ENCODE results near the gene SRPRA. TPM values are rescaled to one million over a fixed set of nuclear protein-coding genes. Genes with fewer than 3 reads are reported as not detected.
A peak's percentile ranks its signal among the peaks of the same experiment; 100 is the strongest.

Gene SRPRA
- total and polyA plus RNA-seq, 12 donors = 32.5 to 88.4 (median 75.1) TPM

DNA sequence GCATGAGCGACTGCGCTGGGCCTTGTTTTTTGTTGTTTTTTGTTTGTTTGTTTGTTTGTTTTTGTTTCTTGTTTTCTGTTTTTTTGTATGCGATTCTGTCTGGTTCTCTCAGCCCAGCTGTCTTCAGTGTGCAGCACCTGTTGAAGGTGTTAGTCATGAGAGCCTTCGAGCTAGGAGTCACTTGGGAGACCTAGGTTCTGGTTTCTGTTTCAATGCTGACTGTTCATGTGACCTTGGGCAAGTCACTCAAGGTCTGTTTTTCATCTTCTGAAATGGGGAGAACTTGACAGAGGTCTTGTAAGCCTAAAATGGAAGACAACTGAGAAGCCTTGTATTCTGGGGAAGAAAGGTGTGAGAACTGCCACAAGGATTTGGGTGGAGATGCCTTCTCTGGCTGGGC lies 37.0 kb upstream of the SRPRA start:
- no peak overlapping the region for H3K27ac ChIP-seq
- DNase-seq (no peak), ATAC-seq (no peak)
- WGBS, 2 donors = 91 to 94% methylated on average over 4 of the region's 4 CpGs
- H3K27me3 ChIP-seq = no peaks in the 10 kb centered on the region
- TF ChIP-seq, protein P1, sequence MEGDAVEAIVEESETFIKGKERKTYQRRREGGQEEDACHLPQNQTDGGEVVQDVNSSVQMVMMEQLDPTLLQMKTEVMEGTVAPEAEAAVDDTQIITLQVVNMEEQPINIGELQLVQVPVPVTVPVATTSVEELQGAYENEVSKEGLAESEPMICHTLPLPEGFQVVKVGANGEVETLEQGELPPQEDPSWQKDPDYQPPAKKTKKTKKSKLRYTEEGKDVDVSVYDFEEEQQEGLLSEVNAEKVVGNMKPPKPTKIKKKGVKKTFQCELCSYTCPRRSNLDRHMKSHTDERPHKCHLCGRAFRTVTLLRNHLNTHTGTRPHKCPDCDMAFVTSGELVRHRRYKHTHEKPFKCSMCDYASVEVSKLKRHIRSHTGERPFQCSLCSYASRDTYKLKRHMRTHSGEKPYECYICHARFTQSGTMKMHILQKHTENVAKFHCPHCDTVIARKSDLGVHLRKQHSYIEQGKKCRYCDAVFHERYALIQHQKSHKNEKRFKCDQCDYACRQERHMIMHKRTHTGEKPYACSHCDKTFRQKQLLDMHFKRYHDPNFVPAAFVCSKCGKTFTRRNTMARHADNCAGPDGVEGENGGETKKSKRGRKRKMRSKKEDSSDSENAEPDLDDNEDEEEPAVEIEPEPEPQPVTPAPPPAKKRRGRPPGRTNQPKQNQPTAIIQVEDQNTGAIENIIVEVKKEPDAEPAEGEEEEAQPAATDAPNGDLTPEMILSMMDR (IDR thresholded peaks at IDR 0.05) = no peak
- H3K4me3 ChIP-seq = no peak overlapping the region
- peaks cover 4 to 32% (median 16%) of the 10 kb centered on the region in 9 donors for H3K4me1 ChIP-seq
- H3K9me3 ChIP-seq = no peaks in the 10 kb centered on the region
- intact Hi-C loops (cut with DNase I) = loop anchor here in 1 of 10 donors (5.0 kb wide), 1 partner anchor 177 kb away; no protein-coding TSS in a partner anchor
- H3K36me3 ChIP-seq = peaks cover 0 to 36% (median 0%) of the 10 kb centered on the region in 9 donors

DNA sequence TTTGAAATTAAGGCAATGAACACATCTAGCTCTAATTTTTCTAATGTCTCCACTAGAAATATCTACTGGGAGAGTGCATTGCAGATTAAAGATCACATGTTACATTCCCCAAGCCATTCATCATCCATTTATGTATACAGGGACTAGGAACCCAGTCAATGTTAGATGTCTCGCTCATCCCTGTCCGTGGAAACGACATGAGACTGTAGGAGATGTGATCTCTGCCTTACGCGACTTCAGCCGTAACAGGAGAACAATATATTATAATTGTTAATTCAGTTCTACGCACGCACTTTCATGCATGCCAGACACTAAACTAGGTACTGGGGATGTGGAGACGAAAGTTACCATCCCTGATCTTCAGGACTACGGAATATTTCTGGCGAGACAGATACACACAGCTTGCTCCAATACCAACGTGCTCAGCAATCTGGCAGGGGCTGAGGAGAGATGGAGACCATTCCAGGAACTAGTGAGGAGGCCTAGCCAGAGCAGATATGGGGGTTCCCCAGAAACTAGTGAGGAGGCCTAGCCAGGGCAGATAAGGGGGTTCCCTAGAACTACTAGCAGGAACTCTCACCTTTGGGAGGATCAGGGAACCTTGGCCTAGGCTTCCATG lies 35.9 kb upstream of the SRPRA start:
- H3K36me3 ChIP-seq = peaks cover 0 to 38% (median 0%) of the 10 kb centered on the region in 9 donors

DNA sequence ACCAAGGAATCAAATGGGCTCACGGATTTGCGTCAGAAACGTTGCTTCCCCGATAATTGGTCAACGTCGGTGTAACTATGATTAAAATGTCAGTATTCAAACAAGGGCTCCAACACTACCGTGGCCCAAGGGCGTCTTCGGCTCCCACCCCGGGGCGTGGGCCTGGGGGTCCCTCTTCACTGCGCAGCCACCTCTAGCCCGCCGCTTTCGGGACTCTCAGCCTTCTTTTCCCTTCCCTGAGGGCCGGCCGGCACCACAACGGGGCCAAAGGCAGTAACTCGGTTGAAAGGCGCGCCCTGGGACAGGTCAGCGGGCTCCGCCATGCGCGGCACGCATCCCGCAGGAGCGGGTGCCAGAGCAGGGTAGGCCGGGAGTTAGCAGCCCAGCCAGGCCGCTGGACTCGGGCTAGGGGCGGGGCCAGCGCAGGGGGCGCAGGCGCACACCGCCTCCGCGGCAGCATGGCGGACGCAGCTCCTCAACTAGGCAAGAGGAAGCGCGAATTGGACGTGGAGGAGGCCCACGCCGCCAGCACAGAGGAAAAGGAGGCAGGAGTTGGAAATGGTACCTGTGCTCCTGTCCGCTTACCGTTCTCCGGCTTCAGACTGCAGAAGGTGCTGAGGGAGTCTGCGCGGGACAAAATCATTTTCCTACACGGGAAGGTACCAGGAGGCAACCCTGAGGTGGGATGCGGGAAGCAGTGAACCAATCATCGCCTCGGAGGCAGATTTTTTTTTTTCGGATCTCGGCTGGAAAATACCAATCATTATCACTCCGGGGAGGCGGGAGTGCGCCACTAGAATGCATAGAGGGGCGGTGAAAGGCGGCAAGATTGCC lies 35.1 kb upstream of the SRPRA start, which contains the start of gene DCPS:
Gene DCPS (plus strand): TSS at position 438 of the 834 bp plus-strand sequence. CDS start 21 bp downstream, at position 459.
- intact Hi-C loops (cut with DNase I) = loop anchor here in 1 of 10 donors (2.0 kb wide), 1 partner anchor 19 kb away; no protein-coding TSS in a partner anchor
- ATAC-seq = peak; percentile 99 to 100 (median 100)
- H3K9me3 ChIP-seq = no peaks in the 10 kb centered on the region
- H3K36me3 ChIP-seq = peaks cover 0 to 38% (median 0%) of the 10 kb centered on the region in 9 donors
- H3K4me3 ChIP-seq = peak within 1 kb of the TSS; percentile 53 to 72 (median 62)
- TF ChIP-seq, protein P1 (IDR thresholded peaks at IDR 0.05) = peak in 1 of 9 donors; percentile 11
- peak; percentile 89 to 92 for DNase-seq
- no peaks in the 10 kb centered on the region for H3K27me3 ChIP-seq
- peak within 1 kb of the TSS; percentile 49 to 95 (median 90) for H3K27ac ChIP-seq
- WGBS, 2 donors = 1 to 2% methylated on average over 59 to 61 of the region's 61 CpGs
- H3K4me1 ChIP-seq = peaks cover 4 to 26% (median 13%) of the 10 kb centered on the region in 9 donors

More for the DNA sequence above, 35.9 kb upstream of the SRPRA start:
- TF ChIP-seq, protein P1 (IDR thresholded peaks at IDR 0.05) = no peak
- WGBS, 2 donors = 32 to 41% methylated on average over 12 of the region's 12 CpGs
- Histone ChIP-seq H3K4me3 (peak overlapping the region; percentile 53 to 72 (median 62)), H3K4me1 (peaks cover 4 to 26% (median 13%) of the 10 kb centered on the region in 9 donors), H3K27me3 (no peaks in the 10 kb centered on the region), H3K27ac (peak overlapping the region in 9 of 10 donors; percentile 82 to 95 (median 91)), H3K9me3 (no peaks in the 10 kb centered on the region)
- DNase-seq (no peak), ATAC-seq (peak in 5 of 8 donors; percentile 1 to 17 (median 10))
- intact Hi-C loops (cut with DNase I) = loop anchor here in 1 of 10 donors (5.0 kb wide), 1 partner anchor 178 kb away; no protein-coding TSS in a partner anchor

DNA sequence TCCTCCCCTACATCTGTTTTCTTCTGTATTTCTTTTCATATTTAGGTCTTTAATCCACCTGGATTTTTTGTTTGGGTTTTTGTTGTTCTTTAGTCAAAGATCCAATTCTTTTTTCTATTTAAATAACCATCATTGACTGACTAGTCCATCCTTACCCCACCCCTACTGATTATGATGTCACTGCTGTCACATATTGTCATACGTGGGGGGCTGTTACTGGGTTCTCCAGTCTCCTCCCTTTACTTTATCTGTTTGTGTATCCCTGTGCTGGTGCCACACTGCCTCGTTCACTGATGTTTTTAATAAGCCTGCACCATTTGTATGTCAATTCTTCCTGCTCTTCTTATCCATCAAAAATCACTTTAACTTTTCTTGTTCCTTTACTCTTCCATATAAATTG lies 28.3 kb upstream of the SRPRA start:
- DNase-seq = no peak
- H3K27ac ChIP-seq = no peak overlapping the region
- intact Hi-C loops (cut with DNase I) = no loop called here
- no peaks in the 10 kb centered on the region for H3K9me3 ChIP-seq
- ATAC-seq = no peak
- H3K4me1 ChIP-seq = no peaks in the 10 kb centered on the region
- WGBS, 2 donors = 63 to 84% methylated on average over 2 of the region's 2 CpGs
- no peaks in the 10 kb centered on the region for H3K27me3 ChIP-seq
- H3K36me3 ChIP-seq = peaks cover 0 to 79% (median 10%) of the 10 kb centered on the region in 9 donors
- TF ChIP-seq, protein P1 (IDR thresholded peaks at IDR 0.05) = no peak
- H3K4me3 ChIP-seq = no peak overlapping the region
